A549 (cell line): ENCODE results near the gene CKLF.

Experiments used
- CHD2 ChIP-seq: fragments of 150-350 bp; IDR thresholded peaks from 2 replicates; pipeline ENCODE4 v1.6.1; 2014; ENCODE audit warnings: low read length; ENCODE audit not compliant: partially characterized antibody
- EP300 ChIP-seq, 2 experiments: fragments of >200 bp; sonication (Bioruptor Twin); formaldehyde crosslinking; IDR thresholded peaks; 2 replicates in 1 of 2; 3 replicates in 1 of 2; pipeline ENCODE4 v1.6.1; 2016 to 2017
- JUN ChIP-seq, 2 experiments: fragments of >200 bp; sonication (Bioruptor Twin); formaldehyde crosslinking; IDR thresholded peaks; 2 replicates in 1 of 2; 3 replicates in 1 of 2; pipeline ENCODE4 v1.6.1; 2016 to 2017
- JUNB ChIP-seq: fragments of >200 bp; sonication (Bioruptor Twin); formaldehyde crosslinking; IDR thresholded peaks from 2 replicates; pipeline ENCODE4 v1.6.1; 2016
- NPAS2 ChIP-seq: fragments of 250-450 bp; sonication (Bioruptor Pico); IDR thresholded peaks from 2 replicates; pipeline ENCODE4 v1.8.0; 2022; ENCODE audit warnings: mild to moderate bottlenecking, moderate library complexity, borderline replicate concordance
- POLR2A ChIP-seq: IDR thresholded peaks from 2 replicates; pipeline ENCODE4 v1.6.1; 2012; ENCODE audit warnings: mild to moderate bottlenecking, low read length
- RFX5 ChIP-seq: fragments of 450-650 bp; IDR thresholded peaks from 2 replicates; pipeline ENCODE4 v1.7.1; 2014; ENCODE audit warnings: antibody characterized with exemption, mild to moderate bottlenecking, moderate library complexity
- ZNF302 ChIP-seq: fragments of 250-450 bp; sonication (Bioruptor Pico); IDR thresholded peaks from 2 replicates; pipeline ENCODE4 v1.9.0; 2021; ENCODE audit warnings: inconsistent platforms, mild to moderate bottlenecking, moderate library complexity
- TF ChIP-seq, protein P1 (sequence below): fragments of 450-650 bp; IDR thresholded peaks from 2 replicates; pipeline ENCODE4 v1.6.1; 2014; ENCODE audit warnings: antibody characterized with exemption
- TF ChIP-seq, protein P2 (sequence below): fragments of >200 bp; sonication (Bioruptor Twin); formaldehyde crosslinking; IDR thresholded peaks from 3 replicates; pipeline ENCODE4 v1.5.1; 2016
- TF ChIP-seq, protein P3 (sequence below): IDR thresholded peaks from 2 replicates; pipeline ENCODE4 v1.6.1; 2012
- TF ChIP-seq, protein P4 (sequence below): IDR thresholded peaks from 2 replicates; pipeline ENCODE4 v1.6.1; 2012; ENCODE audit warnings: low read depth, borderline replicate concordance

DNA sequence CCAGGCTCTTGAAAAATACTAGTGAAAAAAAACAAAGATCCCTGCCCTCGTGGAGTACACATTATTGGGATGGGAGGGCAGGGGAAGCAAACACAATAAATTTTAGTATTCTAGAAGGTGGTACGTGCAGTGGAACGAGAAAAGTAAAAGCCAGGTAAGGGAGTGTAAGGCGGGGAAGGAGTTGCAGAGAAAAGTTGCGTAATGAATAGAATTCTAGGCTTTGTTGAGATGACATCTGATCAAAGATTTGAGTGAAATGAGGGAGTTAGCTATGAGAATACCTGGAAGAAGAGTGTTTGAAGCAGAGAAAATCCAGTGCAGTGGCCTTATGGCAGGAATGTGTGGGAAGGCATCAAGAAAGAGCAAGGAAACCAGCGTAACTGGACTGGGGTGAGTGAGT lies 2.1 kb downstream of the CKLF start:
- TF ChIP-seq NPAS2 (CRISPR knock-in tag) (no peak), JUNB (no peak), ZNF302 (CRISPR knock-in tag) (no peak), EP300 (IDR thresholded peaks at IDR 0.05) (no peak), CHD2 (no peak), POLR2A (no peak), RFX5 (no peak), JUN (IDR thresholded peaks at IDR 0.05) (no peak)
- TF ChIP-seq, protein P1, sequence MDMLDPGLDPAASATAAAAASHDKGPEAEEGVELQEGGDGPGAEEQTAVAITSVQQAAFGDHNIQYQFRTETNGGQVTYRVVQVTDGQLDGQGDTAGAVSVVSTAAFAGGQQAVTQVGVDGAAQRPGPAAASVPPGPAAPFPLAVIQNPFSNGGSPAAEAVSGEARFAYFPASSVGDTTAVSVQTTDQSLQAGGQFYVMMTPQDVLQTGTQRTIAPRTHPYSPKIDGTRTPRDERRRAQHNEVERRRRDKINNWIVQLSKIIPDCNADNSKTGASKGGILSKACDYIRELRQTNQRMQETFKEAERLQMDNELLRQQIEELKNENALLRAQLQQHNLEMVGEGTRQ = no peak
- TF ChIP-seq, protein P2, sequence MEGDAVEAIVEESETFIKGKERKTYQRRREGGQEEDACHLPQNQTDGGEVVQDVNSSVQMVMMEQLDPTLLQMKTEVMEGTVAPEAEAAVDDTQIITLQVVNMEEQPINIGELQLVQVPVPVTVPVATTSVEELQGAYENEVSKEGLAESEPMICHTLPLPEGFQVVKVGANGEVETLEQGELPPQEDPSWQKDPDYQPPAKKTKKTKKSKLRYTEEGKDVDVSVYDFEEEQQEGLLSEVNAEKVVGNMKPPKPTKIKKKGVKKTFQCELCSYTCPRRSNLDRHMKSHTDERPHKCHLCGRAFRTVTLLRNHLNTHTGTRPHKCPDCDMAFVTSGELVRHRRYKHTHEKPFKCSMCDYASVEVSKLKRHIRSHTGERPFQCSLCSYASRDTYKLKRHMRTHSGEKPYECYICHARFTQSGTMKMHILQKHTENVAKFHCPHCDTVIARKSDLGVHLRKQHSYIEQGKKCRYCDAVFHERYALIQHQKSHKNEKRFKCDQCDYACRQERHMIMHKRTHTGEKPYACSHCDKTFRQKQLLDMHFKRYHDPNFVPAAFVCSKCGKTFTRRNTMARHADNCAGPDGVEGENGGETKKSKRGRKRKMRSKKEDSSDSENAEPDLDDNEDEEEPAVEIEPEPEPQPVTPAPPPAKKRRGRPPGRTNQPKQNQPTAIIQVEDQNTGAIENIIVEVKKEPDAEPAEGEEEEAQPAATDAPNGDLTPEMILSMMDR = no peak
- TF ChIP-seq, protein P3, sequence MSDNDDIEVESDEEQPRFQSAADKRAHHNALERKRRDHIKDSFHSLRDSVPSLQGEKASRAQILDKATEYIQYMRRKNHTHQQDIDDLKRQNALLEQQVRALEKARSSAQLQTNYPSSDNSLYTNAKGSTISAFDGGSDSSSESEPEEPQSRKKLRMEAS = no peak
- TF ChIP-seq, protein P4, sequence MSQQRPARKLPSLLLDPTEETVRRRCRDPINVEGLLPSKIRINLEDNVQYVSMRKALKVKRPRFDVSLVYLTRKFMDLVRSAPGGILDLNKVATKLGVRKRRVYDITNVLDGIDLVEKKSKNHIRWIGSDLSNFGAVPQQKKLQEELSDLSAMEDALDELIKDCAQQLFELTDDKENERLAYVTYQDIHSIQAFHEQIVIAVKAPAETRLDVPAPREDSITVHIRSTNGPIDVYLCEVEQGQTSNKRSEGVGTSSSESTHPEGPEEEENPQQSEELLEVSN = no peak
